Tibial nerve (tissue), 4 donors: ENCODE data around the gene MEIS1. TPM values are rescaled to one million over a fixed set of nuclear protein-coding genes. Genes with fewer than 3 reads are reported as not detected.

Experiments
- DNase-seq, 2 donors: peaks; one replicate each; pipeline ENCODE4 v3.0.0-alpha.2; 2019; ENCODE audit warnings: low spot score in 2 of 2
- H3K27ac ChIP-seq, 4 donors: fragments of 200-600 bp; sonication (generic) in 3 of 4; one replicate each; pipeline ENCODE4 v1.5.1; 2017 to 2019; ENCODE audit warnings: mild to moderate bottlenecking in 1 of 4
- H3K27me3 ChIP-seq, 2 donors: fragments of 200-600 bp; sonication (generic) in 1 of 2; one replicate each; pipeline versions ENCODE4 v1.5.1 to v1.6.0; 2017 to 2019
- H3K36me3 ChIP-seq, 3 donors: fragments of 200-600 bp; sonication (generic); one replicate each; pipeline ENCODE4 v1.5.1; 2018 to 2019
- H3K4me1 ChIP-seq, 4 donors: fragments of 200-600 bp; sonication (generic) in 3 of 4; one replicate each; pipeline ENCODE4 v1.5.1; 2017 to 2019
- H3K4me3 ChIP-seq, 4 donors: fragments of 200-600 bp; sonication (generic) in 3 of 4; one replicate each; pipeline ENCODE4 v1.5.1; 2017 to 2019; ENCODE audit warnings: mild to moderate bottlenecking in 1 of 4, moderate library complexity in 1 of 4
- H3K9me3 ChIP-seq, 4 donors: fragments of 200-600 bp; sonication (generic) in 3 of 4; one replicate each; pipeline ENCODE4 v1.5.1; 2017 to 2019
- EP300 ChIP-seq, 2 donors: sonication (generic); formaldehyde crosslinking; IDR thresholded peaks; one replicate each; pipeline ENCODE4 v1.6.1; 2017; ENCODE audit warnings: antibody characterized with exemption in 2 of 2, mild to moderate bottlenecking in 1 of 2
- POLR2A ChIP-seq, 2 donors: fragments of 450-650 bp; IDR thresholded peaks; one replicate each; pipeline ENCODE4 v1.6.1; 2017; ENCODE audit warnings: antibody characterized with exemption in 2 of 2, mild to moderate bottlenecking in 2 of 2, moderate library complexity in 2 of 2
- WGBS, 2 donors: methylation state at CpG; one replicate each; pipeline ENCODE4 v1.1.5; 2018; 5-methylcytosine and 5-hydroxymethylcytosine counted together
- total RNA-seq, 4 donors: library from RNA; depleted of rRNA; stranded (reverse); fragments of >200 nt; gene quantifications; one replicate each; pipeline ENCODE4 v1.1.0, GENCODE V29; 2016
- TF ChIP-seq, protein P1 (sequence below), 5 experiments: fragments of 200-600 bp in 3 of 5; fragments of 450-650 bp in 2 of 5; sonication (generic) in 3 of 5; IDR thresholded peaks; one replicate each; pipeline ENCODE4 v1.5.1; 2016 to 2019; ENCODE audit warnings: antibody characterized with exemption in 5 of 5, mild to moderate bottlenecking in 3 of 5, moderate library complexity in 2 of 5

MEIS1 gene
- total RNA-seq, 4 donors from 2014 or later: 9.0 to 18.4 (median 12.5) TPM

DNA sequence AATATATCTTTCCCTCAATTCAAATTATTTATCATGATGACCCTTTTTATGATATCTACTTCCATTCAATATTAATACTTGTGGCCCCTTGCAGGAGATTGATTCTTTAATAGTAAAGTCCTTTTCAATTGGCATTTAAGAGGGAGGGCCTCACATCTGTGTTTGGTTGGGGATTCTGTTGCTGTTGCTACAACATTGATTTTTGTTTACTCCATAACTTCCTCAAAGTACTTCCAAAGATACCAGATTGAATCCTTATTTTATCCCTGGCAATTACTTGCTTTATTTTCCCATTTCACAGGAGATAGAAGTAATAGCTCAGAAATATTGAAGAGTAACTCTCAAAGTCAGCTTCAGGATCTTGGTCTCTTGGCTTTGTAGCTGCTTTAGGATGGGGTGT, 32.8 kb downstream of the MEIS1 start:
- TF ChIP-seq POLR2A (IDR thresholded peaks at IDR 0.05) (no peak), EP300 (IDR thresholded peaks at IDR 0.05) (no peak)
- TF ChIP-seq, protein P1, sequence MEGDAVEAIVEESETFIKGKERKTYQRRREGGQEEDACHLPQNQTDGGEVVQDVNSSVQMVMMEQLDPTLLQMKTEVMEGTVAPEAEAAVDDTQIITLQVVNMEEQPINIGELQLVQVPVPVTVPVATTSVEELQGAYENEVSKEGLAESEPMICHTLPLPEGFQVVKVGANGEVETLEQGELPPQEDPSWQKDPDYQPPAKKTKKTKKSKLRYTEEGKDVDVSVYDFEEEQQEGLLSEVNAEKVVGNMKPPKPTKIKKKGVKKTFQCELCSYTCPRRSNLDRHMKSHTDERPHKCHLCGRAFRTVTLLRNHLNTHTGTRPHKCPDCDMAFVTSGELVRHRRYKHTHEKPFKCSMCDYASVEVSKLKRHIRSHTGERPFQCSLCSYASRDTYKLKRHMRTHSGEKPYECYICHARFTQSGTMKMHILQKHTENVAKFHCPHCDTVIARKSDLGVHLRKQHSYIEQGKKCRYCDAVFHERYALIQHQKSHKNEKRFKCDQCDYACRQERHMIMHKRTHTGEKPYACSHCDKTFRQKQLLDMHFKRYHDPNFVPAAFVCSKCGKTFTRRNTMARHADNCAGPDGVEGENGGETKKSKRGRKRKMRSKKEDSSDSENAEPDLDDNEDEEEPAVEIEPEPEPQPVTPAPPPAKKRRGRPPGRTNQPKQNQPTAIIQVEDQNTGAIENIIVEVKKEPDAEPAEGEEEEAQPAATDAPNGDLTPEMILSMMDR (IDR thresholded peaks at IDR 0.05): no peak
- Histone ChIP-seq H3K4me1 (peaks cover 0 to 20% (median 0%) of the 10 kb centered on the region in 4 donors), H3K27me3 (no peaks in the 10 kb centered on the region), H3K9me3 (no peaks in the 10 kb centered on the region), H3K4me3 (no peak overlapping the region), H3K36me3 (no peaks in the 10 kb centered on the region), H3K27ac (no peak overlapping the region)
- no peak for DNase-seq

DNA sequence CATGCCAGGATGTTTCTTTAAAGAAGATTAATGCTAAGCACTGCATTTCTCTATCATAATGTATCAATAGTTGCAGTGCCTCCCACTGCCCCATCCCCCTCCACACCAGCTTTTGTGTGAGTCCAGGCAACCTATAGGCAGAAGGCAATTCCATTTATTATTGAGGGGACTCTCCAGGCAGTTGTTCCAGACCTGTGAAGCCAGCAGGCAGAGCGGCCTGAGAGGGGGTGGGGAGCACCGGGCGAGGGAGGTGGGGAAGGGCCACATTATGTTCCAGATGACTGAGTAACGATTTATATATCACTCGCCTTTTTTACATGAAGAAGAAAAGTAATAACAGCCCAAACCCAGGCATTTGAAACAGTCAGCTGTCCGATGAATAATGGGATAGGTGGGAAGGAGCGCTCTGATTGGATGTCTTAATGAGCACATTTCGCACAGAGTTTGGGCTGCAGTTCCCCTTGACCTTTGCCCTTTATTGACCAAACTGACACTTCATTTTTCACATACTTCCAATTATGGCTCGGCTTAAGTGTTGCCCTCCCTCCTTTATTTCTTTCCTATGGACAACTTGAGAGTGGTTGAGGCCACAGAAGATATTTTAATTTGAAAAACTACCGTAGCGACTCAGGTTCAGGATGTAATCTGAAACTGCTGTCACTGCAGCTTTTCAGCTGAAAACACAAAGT, 34.4 kb downstream of the MEIS1 start:
- WGBS, 2 donors: 65 to 77% methylated on average over 11 of the region's 11 CpGs
- Histone ChIP-seq H3K36me3 (no peaks in the 10 kb centered on the region), H3K4me1 (peaks cover 0 to 13% (median 0%) of the 10 kb centered on the region in 4 donors), H3K9me3 (no peaks in the 10 kb centered on the region), H3K4me3 (no peak overlapping the region), H3K27me3 (no peaks in the 10 kb centered on the region), H3K27ac (no peak overlapping the region)
- no peak for DNase-seq
- TF ChIP-seq, protein P1 (IDR thresholded peaks at IDR 0.05): no peak
- TF ChIP-seq POLR2A (IDR thresholded peaks at IDR 0.05): no peak
- no peak for TF ChIP-seq EP300 (IDR thresholded peaks at IDR 0.05)

DNA sequence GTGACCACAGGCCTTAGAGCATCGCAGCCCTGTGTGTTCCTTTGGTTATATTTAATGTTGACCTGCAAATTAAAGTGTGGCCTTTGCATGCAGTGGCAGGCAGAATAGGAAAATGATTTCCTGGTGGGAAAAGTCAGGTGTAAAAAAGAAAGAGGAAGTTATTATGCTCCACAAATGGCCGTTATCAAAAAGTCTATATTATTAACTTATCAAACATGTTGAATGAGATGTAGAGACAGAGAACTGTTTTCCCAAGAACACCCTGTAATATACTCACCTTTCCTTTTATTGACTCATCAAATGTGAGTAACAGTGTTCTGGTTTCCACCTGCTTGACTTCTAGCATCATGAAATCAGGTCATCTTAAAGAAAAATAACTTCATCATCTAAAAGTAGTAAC, 35.3 kb downstream of the MEIS1 start:
- Histone ChIP-seq H3K4me1 (peaks cover 0 to 7% (median 0%) of the 10 kb centered on the region in 4 donors), H3K4me3 (no peak overlapping the region), H3K27me3 (no peaks in the 10 kb centered on the region), H3K9me3 (no peaks in the 10 kb centered on the region), H3K27ac (no peak overlapping the region), H3K36me3 (no peaks in the 10 kb centered on the region)
- 51 to 55% methylated on average over 2 of the region's 2 CpGs for WGBS, 2 donors
- DNase-seq: no peak
- TF ChIP-seq, protein P1 (IDR thresholded peaks at IDR 0.05): no peak
- TF ChIP-seq EP300 (IDR thresholded peaks at IDR 0.05) (no peak), POLR2A (IDR thresholded peaks at IDR 0.05) (no peak)

DNA sequence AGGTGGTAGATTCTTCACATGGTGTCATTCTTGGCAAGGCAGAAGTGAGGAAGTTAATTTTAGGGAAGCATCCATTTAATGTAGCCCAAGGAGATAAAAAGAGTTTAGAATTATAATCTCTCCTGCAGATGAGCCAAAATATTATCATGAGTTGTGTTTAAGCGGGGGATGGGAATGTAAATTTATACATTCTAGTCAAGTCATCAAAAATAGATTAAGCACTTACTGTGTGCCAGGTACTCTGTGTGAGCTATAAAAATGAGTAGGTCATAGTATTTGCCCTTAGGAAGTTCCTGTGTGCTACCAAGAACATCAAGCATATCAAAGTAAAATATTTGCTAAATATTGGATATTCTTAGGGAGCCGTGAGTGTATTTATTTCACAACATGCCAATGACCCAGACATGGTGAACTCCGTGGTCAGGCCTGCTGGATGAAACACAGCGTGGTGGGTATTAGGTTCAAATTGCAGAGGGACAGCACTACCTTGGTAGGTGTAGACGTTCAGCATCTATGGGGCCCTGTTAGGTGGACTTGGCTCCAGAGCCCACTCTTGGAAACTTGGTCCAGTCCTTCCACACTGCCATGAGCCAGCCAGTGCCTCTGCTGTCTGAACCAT, 37.4 kb downstream of the MEIS1 start:
- no peak for DNase-seq
- TF ChIP-seq POLR2A (IDR thresholded peaks at IDR 0.05): no peak
- TF ChIP-seq, protein P1 (IDR thresholded peaks at IDR 0.05): no peak
- TF ChIP-seq EP300 (IDR thresholded peaks at IDR 0.05): no peak
- WGBS, 2 donors: 93 to 95% methylated on average over 5 of the region's 5 CpGs
- H3K4me3 ChIP-seq: no peak overlapping the region
- no peak overlapping the region for H3K27ac ChIP-seq
- no peaks in the 10 kb centered on the region for H3K36me3 ChIP-seq
- no peaks in the 10 kb centered on the region for H3K4me1 ChIP-seq
- H3K27me3 ChIP-seq: no peaks in the 10 kb centered on the region
- H3K9me3 ChIP-seq: no peaks in the 10 kb centered on the region

DNA sequence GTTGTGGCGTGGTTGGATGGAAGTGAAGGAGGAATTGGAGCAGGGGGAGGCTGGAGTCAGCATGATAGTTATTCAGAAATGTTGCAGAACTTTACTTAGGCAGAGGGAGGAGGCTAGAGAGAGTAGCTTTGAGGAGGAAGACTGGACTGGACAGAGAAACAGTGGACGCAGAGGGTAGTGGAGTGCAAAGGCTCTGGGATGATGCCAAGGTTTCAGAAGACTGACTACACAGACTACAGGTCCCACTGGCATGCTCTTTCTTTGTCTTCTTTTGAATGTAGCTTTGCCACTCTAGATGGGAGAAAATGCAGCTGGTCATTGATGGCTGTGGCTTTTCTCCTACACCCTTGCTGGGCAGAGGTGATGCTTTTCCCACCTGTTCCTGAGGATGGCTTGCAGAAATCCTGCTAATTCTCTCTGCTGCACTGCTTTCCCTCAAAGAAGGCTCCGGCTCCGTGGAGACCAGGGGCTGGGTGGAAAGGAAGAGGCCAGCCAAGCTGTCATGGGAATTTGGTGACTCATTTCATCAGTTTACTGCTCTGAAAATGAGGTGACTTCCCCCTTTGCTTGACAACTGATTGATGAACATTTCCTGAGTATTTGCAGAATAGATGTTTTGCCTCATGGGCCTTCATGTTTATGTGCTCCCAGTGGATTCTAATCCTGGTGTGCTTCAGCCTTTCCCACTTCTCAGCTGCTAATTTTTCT, 42.4 kb downstream of the MEIS1 start:
- no peak overlapping the region for H3K27ac ChIP-seq
- no peak for DNase-seq
- no peak overlapping the region for H3K4me3 ChIP-seq
- H3K36me3 ChIP-seq: no peaks in the 10 kb centered on the region
- peaks cover 0 to 3% (median 0%) of the 10 kb centered on the region in 4 donors for H3K4me1 ChIP-seq
- TF ChIP-seq, protein P1 (IDR thresholded peaks at IDR 0.05): no peak
- no peak for TF ChIP-seq EP300 (IDR thresholded peaks at IDR 0.05)
- TF ChIP-seq POLR2A (IDR thresholded peaks at IDR 0.05): no peak
- no peaks in the 10 kb centered on the region for H3K27me3 ChIP-seq
- 73% methylated on average over 4 of the region's 4 CpGs for WGBS, 2 donors
- H3K9me3 ChIP-seq: no peaks in the 10 kb centered on the region
